Measurements from ENCODE around the gene GPR179. TPM values are rescaled to one million over a fixed set of nuclear protein-coding genes. Genes with fewer than 3 reads are reported as not detected.
A peak's percentile ranks its signal among the peaks of the same experiment; 100 is the strongest.

GPR179 gene
- polyA plus RNA-seq, 1 donor from 2014 or later = not detected

- Histone ChIP-seq H3K9me2 (ENCODE audit: insufficient read depth, low read length) (no peaks in the 10 kb centered on the region), H3K27me3 (ENCODE audit: insufficient read depth, low read depth, low read length) (no peaks in the 10 kb centered on the region), H3K4me3 (ENCODE audit: low read length) (peak overlapping the region; percentile 25), H3K36me3 (ENCODE audit: insufficient read depth, low read length) (no peaks in the 10 kb centered on the region), H3K4me2 (ENCODE audit: low read length) (no peak overlapping the region), H3F3A (ENCODE audit: insufficient read depth, low read length, poor library complexity, severe bottlenecking) (no peaks in the 10 kb centered on the region), H4K20me1 (ENCODE audit: insufficient read depth) (peaks cover 4% of the 10 kb centered on the region), H3K9ac (ENCODE audit: low read length) (peak overlapping the region; percentile 12), H3K9me3 (ENCODE audit: low read length) (no peaks in the 10 kb centered on the region), H3K79me2 (replicated peaks; ENCODE audit: insufficient read depth, low read length) (peaks cover 64% of the 10 kb centered on the region), H2AFZ (ENCODE audit: low read depth, low read length) (no peak overlapping the region), H3K27ac (ENCODE audit: low read length) (no peak overlapping the region)
- TF ChIP-seq POLR2AphosphoS5 (IDR thresholded peaks at IDR 0.05) (no peak), RAD21 (conservative IDR thresholded peaks at IDR 0.05) (no peak), MXI1 (conservative IDR thresholded peaks at IDR 0.05; ENCODE audit: poor library complexity, severe bottlenecking) (no peak)
Observed at GRCh38 chr17:38357486-38358123, 13.8 kb upstream of the GPR179 start.

GRCh38 chr17:38355251-38355650 is 11.5 kb upstream of the GPR179 start:
- Histone ChIP-seq H3K9me3 (ENCODE audit: low read length) (no peaks in the 10 kb centered on the region), H3K27me3 (ENCODE audit: insufficient read depth, low read depth, low read length) (no peaks in the 10 kb centered on the region), H3K27ac (ENCODE audit: low read length) (no peak overlapping the region), H3K9me2 (ENCODE audit: insufficient read depth, low read length) (no peaks in the 10 kb centered on the region), H2AFZ (ENCODE audit: low read depth, low read length) (no peak overlapping the region), H4K20me1 (ENCODE audit: insufficient read depth) (peaks cover 4% of the 10 kb centered on the region), H3K4me2 (ENCODE audit: low read length) (peak overlapping the region; percentile 81), H3K4me3 (ENCODE audit: low read length) (peak overlapping the region; percentile 99), H3K36me3 (ENCODE audit: insufficient read depth, low read length) (no peaks in the 10 kb centered on the region), H3K79me2 (replicated peaks; ENCODE audit: insufficient read depth, low read length) (peaks cover 59% of the 10 kb centered on the region), H3K9ac (ENCODE audit: low read length) (peak overlapping the region; percentile 2), H3F3A (ENCODE audit: insufficient read depth, low read length, poor library complexity, severe bottlenecking) (no peaks in the 10 kb centered on the region)
- no peak for TF ChIP-seq EP300 (conservative IDR thresholded peaks at IDR 0.05; ENCODE audit: poor library complexity, severe bottlenecking)
- no peak for TF ChIP-seq RAD21 (conservative IDR thresholded peaks at IDR 0.05)
- TF ChIP-seq EZH2 (IDR thresholded peaks at IDR 0.05; ENCODE audit: borderline replicate concordance, insufficient read depth, low read length, poor library complexity, severe bottlenecking) = no peak
- TF ChIP-seq POLR2AphosphoS5 (IDR thresholded peaks at IDR 0.05) = no peak
- TF ChIP-seq CTCF (IDR thresholded peaks at IDR 0.05; ENCODE audit: poor library complexity, severe bottlenecking) = no peak
- no peak for TF ChIP-seq MXI1 (conservative IDR thresholded peaks at IDR 0.05; ENCODE audit: poor library complexity, severe bottlenecking)
- no peak for TF ChIP-seq REST (IDR thresholded peaks at IDR 0.05; ENCODE audit: borderline replicate concordance)
- no peak for TF ChIP-seq SMC3 (conservative IDR thresholded peaks at IDR 0.05; ENCODE audit: poor library complexity)
- TF ChIP-seq TAF1 (IDR thresholded peaks at IDR 0.05; ENCODE audit: low read depth) = no peak
